Measurements from ENCODE around the gene USP1. TPM values are rescaled to one million over a fixed set of nuclear protein-coding genes. Genes with fewer than 3 reads are reported as not detected.

Gene USP1
- total and polyA plus RNA-seq, 2 of the 4 experiments (the other 2 are of a cell fraction): 7.5 to 9.7 TPM

GRCh38 chr1:62467092-62467491 is 30.2 kb downstream of the USP1 start:
- Histone ChIP-seq H3K9me1 (ENCODE audit: insufficient read depth, low read length) (no peaks in the 10 kb centered on the region; the same call in 1 of the 2 replicates), H2BK120ac (ENCODE audit: low read depth, low read length) (no peak overlapping the region), H2AFZ (replicated peaks; ENCODE audit: low read length, poor library complexity) (no peak overlapping the region), H3K56ac (ENCODE audit: extremely low read depth, insufficient read depth, low read length) (no peak overlapping the region), H3K18ac (ENCODE audit: low read depth, low read length) (no peak overlapping the region), H2BK5ac (ENCODE audit: low read depth, low read length, poor library complexity, severe bottlenecking) (no peak overlapping the region), H2AK5ac (ENCODE audit: low read depth, low read length) (no peak overlapping the region), H3K4me2 (ENCODE audit: low read depth, low read length) (no peak overlapping the region), H3K79me1 (ENCODE audit: low read depth in 1 of 2, low read length in 2 of 2) (no peaks in the 10 kb centered on the region), H3K14ac (replicated peaks; ENCODE audit: low read depth, low read length) (no peak overlapping the region), H2AK9ac (replicated peaks; ENCODE audit: low read depth, low read length, poor library complexity) (no peak overlapping the region), H4K20me1 (ENCODE audit: insufficient read depth, low read length) (no peaks in the 10 kb centered on the region), H2BK20ac (ENCODE audit: low read depth, low read length) (no peak overlapping the region), H4K5ac (ENCODE audit: low read depth, low read length) (no peak overlapping the region), H4K8ac (ENCODE audit: low read depth in 2 of 2, low read length in 2 of 2) (no peak overlapping the region), H3K23ac (ENCODE audit: low read depth, low read length) (no peak overlapping the region), H2BK15ac (ENCODE audit: low read depth, low read length) (no peak overlapping the region), H3K4me1 (ENCODE audit: control insufficient read depth, insufficient read depth, low read length) (no peaks in the 10 kb centered on the region), H3K4me3 (ENCODE audit: insufficient read depth, low read depth, low read length) (no peak overlapping the region), H3K27ac (ENCODE audit: insufficient read depth, low read length) (no peak overlapping the region), H3K4ac (ENCODE audit: low read depth, low read length) (no peak overlapping the region), H3K36me3 (ENCODE audit: control insufficient read depth, insufficient read depth, low read length) (peaks cover 20% of the 10 kb centered on the region), H4K91ac (ENCODE audit: insufficient read depth, low read depth, low read length) (no peak overlapping the region), H3K27me3 (ENCODE audit: control insufficient read depth, insufficient read depth, low read length) (no peaks in the 10 kb centered on the region), H3K9ac (ENCODE audit: low read depth, low read length) (no peak overlapping the region), H3K9me3 (ENCODE audit: control insufficient read depth, insufficient read depth, low read length) (no peaks in the 10 kb centered on the region; the same call in 1 of the 2 replicates)
- in situ Hi-C loops (cut with MboI; ENCODE audit: low sequenced_read_pairs) (no loop called here), intact Hi-C loops (cut with micrococcal nuclease) (no loop called here), dilution Hi-C loops (cut with HindIII; ENCODE audit: low sequenced_read_pairs, unreplicated experiment) (no loop called here)
- no peak for TF ChIP-seq BHLHE40 (IDR thresholded peaks at IDR 0.05; ENCODE audit: low read depth, low read length)
- no peak for TF ChIP-seq MAFK (IDR thresholded peaks at IDR 0.05; ENCODE audit: low read depth, low read length)
- no peak for TF ChIP-seq MAZ (IDR thresholded peaks at IDR 0.05; ENCODE audit: borderline replicate concordance, low read depth, low read length)
- TF ChIP-seq POLR2A (IDR thresholded peaks at IDR 0.05; ENCODE audit: low read depth, low read length): no peak
- TF ChIP-seq ELK1 (IDR thresholded peaks at IDR 0.05; ENCODE audit: borderline replicate concordance, low read depth, low read length): no peak
- TF ChIP-seq RFX5 (IDR thresholded peaks at IDR 0.05; ENCODE audit: low read depth, low read length): no peak
- no peak for TF ChIP-seq NFE2L2 (IDR thresholded peaks at IDR 0.05; ENCODE audit: low read depth, low read length)
- TF ChIP-seq CHD1 (IDR thresholded peaks at IDR 0.05; ENCODE audit: low read depth, low read length): no peak
- no peak for TF ChIP-seq RCOR1 (IDR thresholded peaks at IDR 0.05; ENCODE audit: insufficient replicate concordance, low read length)
- TF ChIP-seq MXI1 (IDR thresholded peaks at IDR 0.05; ENCODE audit: borderline replicate concordance, low read depth, low read length): no peak
- TF ChIP-seq FOS (IDR thresholded peaks at IDR 0.05; ENCODE audit: low read depth, low read length): no peak
- TF ChIP-seq SMC3 (IDR thresholded peaks at IDR 0.05; ENCODE audit: low read depth, low read length): no peak
- TF ChIP-seq, protein P1, sequence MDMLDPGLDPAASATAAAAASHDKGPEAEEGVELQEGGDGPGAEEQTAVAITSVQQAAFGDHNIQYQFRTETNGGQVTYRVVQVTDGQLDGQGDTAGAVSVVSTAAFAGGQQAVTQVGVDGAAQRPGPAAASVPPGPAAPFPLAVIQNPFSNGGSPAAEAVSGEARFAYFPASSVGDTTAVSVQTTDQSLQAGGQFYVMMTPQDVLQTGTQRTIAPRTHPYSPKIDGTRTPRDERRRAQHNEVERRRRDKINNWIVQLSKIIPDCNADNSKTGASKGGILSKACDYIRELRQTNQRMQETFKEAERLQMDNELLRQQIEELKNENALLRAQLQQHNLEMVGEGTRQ (IDR thresholded peaks at IDR 0.05; ENCODE audit: low read depth, low read length): no peak
- no peak for TF ChIP-seq CEBPB (IDR thresholded peaks at IDR 0.05; ENCODE audit: low read depth, low read length)
- no TSS peak for BruUV-seq (replicated peaks)
- ATAC-seq (ENCODE audit: low read depth): no peak
- ChIA-PET POLR2A (ENCODE audit: unreplicated experiment) (no interaction called here), CTCF (no interaction called here)
- peak; percentile 1 for DNase-seq

Data from IMR-90 (cell line).